ENCODE data around the gene BBS12.

Gene BBS12

DNA sequence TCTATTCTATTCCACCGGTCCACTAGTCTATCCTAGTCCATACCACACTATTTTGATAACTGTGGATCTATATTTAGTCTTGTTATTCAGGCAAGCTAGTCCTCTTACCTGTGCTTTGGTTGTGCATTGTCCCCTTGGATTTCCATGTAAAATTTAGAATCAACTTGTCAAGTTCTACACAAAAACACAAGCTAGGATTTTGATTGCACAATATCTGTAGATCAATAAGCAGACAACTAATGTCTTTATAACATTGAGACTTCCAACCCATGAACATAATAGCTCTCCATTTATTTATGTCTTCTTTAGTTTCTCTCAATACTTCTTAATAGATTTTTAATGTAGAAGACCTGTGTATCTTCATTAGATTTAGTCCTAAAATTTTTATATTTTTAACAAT lies 10.2 kb upstream of the BBS12 start:
- TF ChIP-seq, protein P1, sequence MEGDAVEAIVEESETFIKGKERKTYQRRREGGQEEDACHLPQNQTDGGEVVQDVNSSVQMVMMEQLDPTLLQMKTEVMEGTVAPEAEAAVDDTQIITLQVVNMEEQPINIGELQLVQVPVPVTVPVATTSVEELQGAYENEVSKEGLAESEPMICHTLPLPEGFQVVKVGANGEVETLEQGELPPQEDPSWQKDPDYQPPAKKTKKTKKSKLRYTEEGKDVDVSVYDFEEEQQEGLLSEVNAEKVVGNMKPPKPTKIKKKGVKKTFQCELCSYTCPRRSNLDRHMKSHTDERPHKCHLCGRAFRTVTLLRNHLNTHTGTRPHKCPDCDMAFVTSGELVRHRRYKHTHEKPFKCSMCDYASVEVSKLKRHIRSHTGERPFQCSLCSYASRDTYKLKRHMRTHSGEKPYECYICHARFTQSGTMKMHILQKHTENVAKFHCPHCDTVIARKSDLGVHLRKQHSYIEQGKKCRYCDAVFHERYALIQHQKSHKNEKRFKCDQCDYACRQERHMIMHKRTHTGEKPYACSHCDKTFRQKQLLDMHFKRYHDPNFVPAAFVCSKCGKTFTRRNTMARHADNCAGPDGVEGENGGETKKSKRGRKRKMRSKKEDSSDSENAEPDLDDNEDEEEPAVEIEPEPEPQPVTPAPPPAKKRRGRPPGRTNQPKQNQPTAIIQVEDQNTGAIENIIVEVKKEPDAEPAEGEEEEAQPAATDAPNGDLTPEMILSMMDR (conservative IDR thresholded peaks at IDR 0.05; ENCODE audit: low read depth, low read length): no peak
- DNase-seq (ENCODE audit: low read depth): no peak

DNA sequence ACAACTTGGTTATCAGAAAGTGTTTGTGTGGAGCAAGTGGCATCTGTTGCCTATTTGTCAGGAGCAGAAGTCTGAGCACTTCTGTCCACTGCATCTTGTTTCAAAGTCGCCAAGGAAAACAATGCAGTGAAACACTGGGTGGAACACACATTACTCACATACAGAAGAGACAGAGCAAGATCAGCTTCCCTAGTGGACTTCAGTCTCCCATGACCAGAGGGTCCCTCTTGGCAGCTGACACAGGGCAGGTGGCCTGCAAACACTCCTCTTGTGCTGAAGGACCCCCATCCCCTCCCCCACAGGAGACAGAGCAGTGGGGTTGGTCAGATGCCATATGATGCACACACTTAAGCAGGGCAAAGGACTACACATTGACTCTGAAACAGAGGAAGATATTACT lies 3.6 kb upstream of the BBS12 start:
- peak; percentile 33 for DNase-seq (ENCODE audit: low read depth)
- TF ChIP-seq, protein P1 (conservative IDR thresholded peaks at IDR 0.05; ENCODE audit: low read depth, low read length): no peak

More for the DNA sequence above, 10.2 kb upstream of the BBS12 start:
- H3K4me3 ChIP-seq (ENCODE audit: low read depth, low read length): no peak overlapping the region

DNA sequence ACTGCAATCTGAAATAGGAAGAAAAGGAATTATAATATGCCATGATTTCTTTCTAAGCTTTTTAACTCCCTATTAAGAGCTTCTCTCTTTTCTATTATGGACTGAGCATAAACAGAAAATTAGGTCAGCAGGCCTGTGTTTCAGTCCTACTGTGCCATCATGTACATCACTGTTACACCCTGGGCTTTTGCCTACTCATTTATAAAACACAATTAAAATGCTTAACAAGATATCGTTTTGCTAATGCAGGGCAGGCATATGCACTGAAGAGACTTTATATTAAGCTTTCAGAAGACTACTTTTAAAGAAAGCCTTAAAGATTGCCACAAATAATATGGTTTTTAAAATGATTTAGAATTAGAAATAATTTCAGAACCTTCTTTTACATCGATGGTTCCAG lies 828 bp upstream of the BBS12 start:
- H3K4me3 ChIP-seq (ENCODE audit: low read depth, low read length): no peak overlapping the region
- no peak for DNase-seq (ENCODE audit: low read depth)
- TF ChIP-seq, protein P1 (conservative IDR thresholded peaks at IDR 0.05; ENCODE audit: low read depth, low read length): no peak

More for the DNA sequence above, 3.6 kb upstream of the BBS12 start:
- H3K4me3 ChIP-seq (ENCODE audit: low read depth, low read length): no peak overlapping the region

DNA sequence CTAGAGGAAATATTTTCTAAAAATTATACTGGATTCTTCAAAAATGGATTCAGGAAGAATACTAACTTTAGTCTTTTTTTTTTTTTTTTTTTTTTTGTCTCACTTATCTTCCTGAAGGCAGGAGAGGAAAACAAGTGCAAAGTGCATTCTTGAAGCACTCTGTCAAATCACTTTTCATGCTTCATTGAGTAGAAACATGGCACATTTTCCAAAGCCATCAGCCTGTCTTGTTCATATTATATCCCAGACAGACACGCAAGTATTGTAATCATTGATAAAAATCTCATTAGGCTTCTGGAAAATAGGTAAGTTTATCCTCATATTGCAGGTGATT lies 1.2 kb downstream of the BBS12 start:
- TF ChIP-seq, protein P1 (conservative IDR thresholded peaks at IDR 0.05; ENCODE audit: low read depth, low read length): no peak
- DNase-seq (ENCODE audit: low read depth): no peak
- peak overlapping the region; percentile 89 for H3K4me3 ChIP-seq (ENCODE audit: low read depth, low read length)

DNA sequence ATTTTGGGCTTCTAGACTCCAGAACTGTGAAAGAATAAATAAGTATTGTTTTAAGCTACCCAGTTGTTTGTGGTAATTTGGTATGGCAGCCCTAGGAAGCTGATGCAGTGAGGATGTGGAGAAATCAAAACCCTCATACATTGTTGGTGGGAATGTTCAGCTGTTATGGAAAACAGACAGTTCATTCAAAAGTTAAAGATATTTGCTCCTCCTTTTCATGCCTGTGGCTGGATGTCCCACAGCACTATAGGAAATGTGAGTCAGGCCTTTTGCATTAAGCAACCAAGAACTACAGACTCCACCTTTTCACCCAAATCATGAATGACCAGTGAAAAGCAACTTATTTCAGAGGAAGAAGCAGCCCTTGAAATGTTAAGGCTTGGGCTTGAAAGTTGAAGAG lies 6.7 kb downstream of the BBS12 start:
- H3K4me3 ChIP-seq (ENCODE audit: low read depth, low read length): no peak overlapping the region
- TF ChIP-seq, protein P1 (conservative IDR thresholded peaks at IDR 0.05; ENCODE audit: low read depth, low read length): no peak
- peak; percentile 96 for DNase-seq (ENCODE audit: low read depth)

DNA sequence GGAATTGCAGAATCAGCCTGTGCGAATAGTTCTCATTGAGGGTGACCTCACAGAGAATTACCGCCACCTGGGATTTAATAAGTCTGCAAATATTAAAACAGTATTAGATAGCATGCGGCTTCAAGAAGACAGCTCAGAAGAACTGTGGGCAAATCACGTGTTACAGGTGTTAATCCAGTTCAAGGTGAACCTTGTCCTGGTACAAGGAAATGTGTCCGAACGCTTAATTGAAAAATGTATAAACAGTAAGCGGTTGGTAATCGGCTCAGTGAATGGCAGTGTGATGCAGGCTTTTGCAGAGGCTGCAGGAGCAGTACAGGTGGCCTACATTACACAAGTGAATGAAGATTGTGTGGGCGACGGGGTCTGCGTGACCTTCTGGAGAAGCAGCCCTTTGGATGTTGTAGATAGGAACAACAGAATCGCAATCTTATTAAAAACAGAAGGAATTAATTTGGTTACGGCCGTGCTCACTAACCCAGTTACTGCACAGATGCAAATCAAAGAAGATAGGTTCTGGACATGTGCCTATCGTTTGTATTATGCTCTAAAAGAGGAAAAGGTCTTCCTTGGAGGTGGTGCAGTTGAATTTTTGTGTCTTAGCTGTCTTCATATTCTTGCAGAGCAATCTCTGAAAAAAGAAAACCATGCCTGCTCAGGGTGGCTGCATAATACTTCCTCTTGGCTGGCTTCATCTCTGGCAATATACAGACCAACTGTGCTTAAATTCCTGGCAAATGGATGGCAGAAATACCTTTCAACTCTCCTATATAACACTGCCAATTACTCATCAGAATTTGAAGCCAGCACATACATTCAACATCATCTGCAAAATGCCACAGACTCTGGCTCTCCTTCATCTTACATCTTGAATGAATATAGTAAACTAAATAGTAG lies 10.7 kb downstream of the BBS12 start:
- no peak for DNase-seq (ENCODE audit: low read depth)
- TF ChIP-seq, protein P1 (conservative IDR thresholded peaks at IDR 0.05; ENCODE audit: low read depth, low read length): no peak
- no peak overlapping the region for H3K4me3 ChIP-seq (ENCODE audit: low read depth, low read length)

DNA sequence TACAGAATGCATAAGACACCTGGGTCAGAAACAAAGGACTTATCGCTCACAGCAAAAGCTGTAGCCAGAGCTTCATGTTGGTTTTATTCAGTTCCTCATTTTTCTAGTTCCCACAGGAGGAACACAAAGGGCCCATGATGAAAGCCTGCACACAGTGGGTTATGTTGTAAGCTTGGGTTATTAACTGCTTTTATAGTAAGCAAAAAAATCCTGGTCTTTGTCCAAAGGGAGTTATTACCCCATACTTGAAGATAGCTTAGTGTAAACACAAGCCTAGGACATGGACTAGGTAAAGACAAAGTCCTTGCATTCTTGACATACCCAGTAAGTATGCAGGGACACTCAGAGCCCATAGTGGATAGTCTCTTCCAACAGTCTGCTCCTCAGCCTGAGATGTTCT lies 11.7 kb downstream of the BBS12 start:
- DNase-seq (ENCODE audit: low read depth): peak; percentile 94
- TF ChIP-seq, protein P1 (conservative IDR thresholded peaks at IDR 0.05; ENCODE audit: low read depth, low read length): no peak
- no peak overlapping the region for H3K4me3 ChIP-seq (ENCODE audit: low read depth, low read length)

All from choroid plexus epithelial cell (primary cell).